ENCODE measurements around the gene RYR1. TPM values are rescaled to one million over a fixed set of nuclear protein-coding genes. Genes with fewer than 3 reads are reported as not detected.
"Not testable (repeated sequence)": the region's sequence is repeated elsewhere in the genome, so short reads cannot be mapped to it uniquely, and the experiment has no call there.

Gene RYR1
- total RNA-seq, 1 experiment from 2014 or later, result 0.45 TPM

DNA sequence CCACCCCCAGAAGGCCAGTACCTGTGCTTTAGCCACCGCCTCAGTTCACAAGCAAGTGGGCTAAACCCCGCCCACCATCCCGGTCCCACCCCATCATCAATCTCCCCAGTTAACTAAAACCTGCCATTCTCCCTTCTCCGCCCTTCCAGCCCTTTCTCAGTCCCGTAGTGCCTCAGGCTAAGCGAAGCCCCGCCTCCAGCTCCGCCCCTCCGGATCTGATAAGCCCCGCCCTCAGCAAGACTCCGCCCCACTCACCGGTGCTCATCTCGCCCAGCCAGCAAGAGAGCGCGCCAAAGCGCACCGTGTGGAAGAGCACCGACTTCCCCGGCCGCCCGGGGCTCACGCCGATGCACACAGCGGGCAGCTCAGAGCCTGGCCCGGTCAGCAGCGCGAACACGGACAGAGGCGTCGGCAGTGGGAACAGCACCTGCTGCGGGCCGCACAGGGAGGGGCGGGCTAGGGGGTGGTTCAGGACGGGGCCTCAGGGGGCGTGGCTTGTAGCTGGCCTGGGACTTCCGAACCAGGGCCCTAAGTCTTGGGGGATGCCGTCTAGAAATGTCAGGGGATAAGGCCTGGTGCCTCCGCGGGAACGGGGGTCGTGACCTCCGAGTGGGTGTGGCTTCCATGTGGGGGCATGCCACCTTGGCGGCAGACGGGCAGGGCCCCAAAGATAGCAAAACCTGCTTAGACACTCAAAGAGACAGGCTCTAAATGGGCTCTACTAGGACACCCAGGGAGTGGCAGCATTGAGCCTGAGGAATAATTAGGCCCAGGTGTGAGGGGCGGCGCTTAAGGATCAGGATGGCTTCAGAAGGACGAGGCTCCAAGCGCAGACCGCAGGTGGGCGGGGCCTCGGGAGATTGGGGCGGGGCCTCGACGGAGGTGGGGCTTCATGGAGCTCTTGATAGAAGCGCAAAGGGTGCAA, 162.8 kb downstream of the RYR1 start:
- DNase-seq, result peak; percentile 73
- Histone ChIP-seq H2AFZ (ENCODE audit: low read length) (no peak overlapping the region), H3K36me3 (ENCODE audit: insufficient read depth, low read length) (peaks cover 57% of the 10 kb centered on the region), H3K27ac (ENCODE audit: low read length) (no peak overlapping the region), H3K27me3 (ENCODE audit: low read length) (no peaks in the 10 kb centered on the region), H3K79me2 (ENCODE audit: low read length) (no peaks in the 10 kb centered on the region), H3K9ac (ENCODE audit: low read length) (no peak overlapping the region), H3K4me1 (ENCODE audit: low read length) (no peaks in the 10 kb centered on the region), H3K9me2 (replicated peaks; ENCODE audit: insufficient read depth, low read length) (no peaks in the 10 kb centered on the region), H3K4me3 (ENCODE audit: low read length) (no peak overlapping the region), H4K20me1 (ENCODE audit: insufficient read depth, low read depth, low read length) (peaks cover 11% of the 10 kb centered on the region; the same call in 1 of the 2 replicates), H3K9me3 (ENCODE audit: low read length) (no peaks in the 10 kb centered on the region), H3K4me2 (ENCODE audit: low read depth, low read length, poor library complexity, severe bottlenecking) (no peak overlapping the region)

DNA sequence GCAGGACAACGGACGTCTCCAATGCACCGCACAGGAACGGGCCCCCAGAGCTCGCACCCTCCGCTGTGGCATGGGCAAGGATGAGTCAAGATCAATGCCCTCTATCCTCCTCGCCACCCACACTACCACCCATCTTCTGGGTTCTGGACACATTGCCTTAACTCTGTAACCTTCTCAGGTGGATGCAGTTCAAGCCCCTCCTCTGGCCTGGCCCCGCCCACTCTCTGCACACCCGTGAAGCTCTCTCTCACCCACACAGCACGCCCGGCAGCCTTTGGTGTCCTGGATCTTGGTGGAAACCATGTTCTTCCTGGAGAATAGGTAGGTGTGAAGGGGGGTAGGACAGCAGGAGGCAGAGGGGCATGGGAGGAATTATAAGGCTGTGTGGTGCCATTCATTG, 163.6 kb downstream of the RYR1 start:
- Histone ChIP-seq H3K4me2 (ENCODE audit: low read depth, low read length, poor library complexity, severe bottlenecking) (no peak overlapping the region), H3K9me3 (ENCODE audit: low read length) (no peaks in the 10 kb centered on the region), H2AFZ (ENCODE audit: low read length) (no peak overlapping the region), H3K9ac (ENCODE audit: low read length) (no peak overlapping the region), H3K4me1 (ENCODE audit: low read length) (no peaks in the 10 kb centered on the region), H3K4me3 (ENCODE audit: low read length) (no peak overlapping the region), H3K9me2 (replicated peaks; ENCODE audit: insufficient read depth, low read length) (no peaks in the 10 kb centered on the region), H3K36me3 (ENCODE audit: insufficient read depth, low read length) (peaks cover 60% of the 10 kb centered on the region), H3K27ac (ENCODE audit: low read length) (no peak overlapping the region), H3K79me2 (ENCODE audit: low read length) (no peaks in the 10 kb centered on the region), H4K20me1 (ENCODE audit: insufficient read depth, low read depth, low read length) (peaks cover 11% of the 10 kb centered on the region; the same call in 1 of the 2 replicates), H3K27me3 (ENCODE audit: low read length) (no peaks in the 10 kb centered on the region)
- no peak for DNase-seq

DNA sequence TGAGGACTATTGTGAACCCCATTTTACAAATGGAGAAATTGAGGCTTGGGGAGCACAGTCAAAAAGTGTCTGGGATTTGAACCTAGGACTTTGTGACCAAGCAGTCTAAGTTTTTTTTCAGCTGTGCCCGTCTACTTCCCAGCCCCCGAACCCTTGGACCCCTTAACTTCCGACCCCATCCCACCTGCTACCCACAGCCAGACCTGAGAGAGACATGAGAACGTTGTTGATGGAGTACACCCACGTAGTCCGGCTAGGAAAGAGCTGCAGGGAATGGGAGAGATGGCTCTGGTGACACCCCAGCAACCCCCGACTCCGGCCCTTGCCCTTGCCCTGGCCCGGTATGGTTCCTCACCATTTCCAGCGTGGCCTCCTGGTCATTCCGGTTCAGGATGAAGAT, 166.2 kb downstream of the RYR1 start:
- no peak overlapping the region for H3K27ac ChIP-seq (ENCODE audit: low read length)
- H4K20me1 ChIP-seq (ENCODE audit: insufficient read depth, low read depth, low read length), result peaks cover 11% of the 10 kb centered on the region; the same call in 1 of the 2 replicates
- no peaks in the 10 kb centered on the region for H3K9me2 ChIP-seq (replicated peaks; ENCODE audit: insufficient read depth, low read length)
- H3K27me3 ChIP-seq (ENCODE audit: low read length), result no peaks in the 10 kb centered on the region
- no peak overlapping the region for H3K4me2 ChIP-seq (ENCODE audit: low read depth, low read length, poor library complexity, severe bottlenecking)
- peaks cover 53% of the 10 kb centered on the region for H3K36me3 ChIP-seq (ENCODE audit: insufficient read depth, low read length)
- no peaks in the 10 kb centered on the region for H3K9me3 ChIP-seq (ENCODE audit: low read length)
- no peak overlapping the region for H2AFZ ChIP-seq (ENCODE audit: low read length)
- H3K79me2 ChIP-seq (ENCODE audit: low read length), result no peaks in the 10 kb centered on the region
- DNase-seq, result no peak
- no peak overlapping the region for H3K9ac ChIP-seq (ENCODE audit: low read length)
- H3K4me1 ChIP-seq (ENCODE audit: low read length), result no peaks in the 10 kb centered on the region
- H3K4me3 ChIP-seq (ENCODE audit: low read length), result no peak overlapping the region

DNA sequence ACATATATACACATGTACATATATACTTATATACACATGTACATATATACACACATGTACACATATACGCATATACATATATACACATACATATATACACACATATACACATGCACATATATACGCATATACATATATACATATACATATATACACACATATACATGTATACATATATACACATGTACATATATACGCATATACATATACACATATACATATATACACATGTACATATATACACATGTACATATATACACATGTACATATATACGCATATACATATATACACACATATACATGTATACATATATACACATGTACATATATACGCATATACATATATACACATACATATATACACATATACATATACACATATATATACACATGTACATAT, 169.4 kb downstream of the RYR1 start:
- H3K9me2 ChIP-seq (replicated peaks; ENCODE audit: insufficient read depth, low read length); H3K4me2 ChIP-seq (ENCODE audit: low read depth, low read length, poor library complexity, severe bottlenecking); H3K4me1 ChIP-seq (ENCODE audit: low read length); H2AFZ ChIP-seq (ENCODE audit: low read length); DNase-seq; H3K9me3 ChIP-seq (ENCODE audit: low read length); H3K4me3 ChIP-seq (ENCODE audit: low read length); H3K27ac ChIP-seq (ENCODE audit: low read length); H3K27me3 ChIP-seq (ENCODE audit: low read length); H4K20me1 ChIP-seq (ENCODE audit: insufficient read depth, low read depth, low read length); H3K9ac ChIP-seq (ENCODE audit: low read length); H3K79me2 ChIP-seq (ENCODE audit: low read length): not testable (repeated sequence)
- H3K36me3 ChIP-seq (ENCODE audit: insufficient read depth, low read length), result peaks cover 52% of the 10 kb centered on the region

DNA sequence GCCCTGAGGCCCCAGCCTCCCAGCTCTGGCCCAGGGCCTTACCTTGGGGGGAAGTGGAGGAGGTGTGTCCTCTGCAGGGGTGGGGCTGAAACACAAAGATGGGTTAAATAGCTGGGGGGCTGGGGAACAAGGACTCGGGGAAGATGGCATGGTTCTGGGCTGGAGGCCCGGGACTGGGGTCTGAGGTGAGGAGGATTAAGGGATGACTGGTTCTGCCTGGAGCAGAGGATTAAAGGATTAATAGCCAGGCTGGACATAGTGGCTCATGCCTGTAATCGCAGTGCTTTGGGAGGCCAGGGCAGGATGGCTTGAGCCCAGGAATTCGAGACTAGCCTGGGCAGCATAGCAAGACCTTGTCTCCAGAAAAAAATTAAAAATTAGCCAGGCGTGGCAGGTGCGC, 172.6 kb downstream of the RYR1 start:
- Histone ChIP-seq H3K36me3 (ENCODE audit: insufficient read depth, low read length) (peaks cover 54% of the 10 kb centered on the region), H4K20me1 (ENCODE audit: insufficient read depth, low read depth, low read length) (no peaks in the 10 kb centered on the region)

DNA sequence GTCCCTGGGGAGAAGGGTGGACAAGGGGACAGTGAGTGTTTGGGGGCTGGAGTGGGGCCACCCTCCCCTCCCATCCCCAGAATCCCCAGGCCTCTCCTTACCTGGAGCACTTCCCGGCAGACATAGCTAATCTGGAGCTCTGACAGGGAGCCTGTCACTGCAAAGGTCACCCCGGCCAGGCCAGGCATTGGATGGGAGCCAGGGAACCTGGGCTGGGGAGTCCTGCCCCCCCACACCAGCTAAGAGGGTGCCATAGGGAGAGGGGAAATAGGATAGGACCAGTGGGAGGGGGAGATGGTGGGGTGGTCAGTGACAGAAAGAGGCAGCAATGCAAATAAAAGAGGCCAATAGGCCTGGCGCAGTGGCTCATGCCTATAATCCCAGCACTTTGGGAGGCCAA, 180.8 kb downstream of the RYR1 start:
- no peak for DNase-seq
- Histone ChIP-seq H3K9ac (ENCODE audit: low read length) (no peak overlapping the region), H3K9me2 (replicated peaks; ENCODE audit: insufficient read depth, low read length) (no peaks in the 10 kb centered on the region), H3K27ac (ENCODE audit: low read length) (peak overlapping the region; percentile 33; the same call in 1 of the 2 replicates), H3K4me1 (ENCODE audit: low read length) (peaks cover 41% of the 10 kb centered on the region), H3K79me2 (ENCODE audit: low read length) (peaks cover 49% of the 10 kb centered on the region), H4K20me1 (ENCODE audit: insufficient read depth, low read depth, low read length) (peaks cover 3% of the 10 kb centered on the region; the same call in 1 of the 2 replicates), H3K4me2 (ENCODE audit: low read depth, low read length, poor library complexity, severe bottlenecking) (peak overlapping the region; percentile 67), H3K27me3 (ENCODE audit: low read length) (no peaks in the 10 kb centered on the region), H2AFZ (ENCODE audit: low read length) (no peak overlapping the region), H3K36me3 (ENCODE audit: insufficient read depth, low read length) (peaks cover 41% of the 10 kb centered on the region), H3K9me3 (ENCODE audit: low read length) (no peaks in the 10 kb centered on the region), H3K4me3 (ENCODE audit: low read length) (no peak overlapping the region)

More for the DNA sequence above, 172.6 kb downstream of the RYR1 start:
- no peaks in the 10 kb centered on the region for H3K27me3 ChIP-seq (ENCODE audit: low read length)
- H3K4me1 ChIP-seq (ENCODE audit: low read length), result no peaks in the 10 kb centered on the region
- no peaks in the 10 kb centered on the region for H3K9me3 ChIP-seq (ENCODE audit: low read length)
- H3K79me2 ChIP-seq (ENCODE audit: low read length), result no peaks in the 10 kb centered on the region; the same call in 1 of the 2 replicates
- no peak for DNase-seq
- H3K4me2 ChIP-seq (ENCODE audit: low read depth, low read length, poor library complexity, severe bottlenecking), result no peak overlapping the region
- H3K4me3 ChIP-seq (ENCODE audit: low read length), result no peak overlapping the region
- no peaks in the 10 kb centered on the region for H3K9me2 ChIP-seq (replicated peaks; ENCODE audit: insufficient read depth, low read length)
- H2AFZ ChIP-seq (ENCODE audit: low read length), result no peak overlapping the region
- no peak overlapping the region for H3K27ac ChIP-seq (ENCODE audit: low read length)
- H3K9ac ChIP-seq (ENCODE audit: low read length), result no peak overlapping the region

DNA sequence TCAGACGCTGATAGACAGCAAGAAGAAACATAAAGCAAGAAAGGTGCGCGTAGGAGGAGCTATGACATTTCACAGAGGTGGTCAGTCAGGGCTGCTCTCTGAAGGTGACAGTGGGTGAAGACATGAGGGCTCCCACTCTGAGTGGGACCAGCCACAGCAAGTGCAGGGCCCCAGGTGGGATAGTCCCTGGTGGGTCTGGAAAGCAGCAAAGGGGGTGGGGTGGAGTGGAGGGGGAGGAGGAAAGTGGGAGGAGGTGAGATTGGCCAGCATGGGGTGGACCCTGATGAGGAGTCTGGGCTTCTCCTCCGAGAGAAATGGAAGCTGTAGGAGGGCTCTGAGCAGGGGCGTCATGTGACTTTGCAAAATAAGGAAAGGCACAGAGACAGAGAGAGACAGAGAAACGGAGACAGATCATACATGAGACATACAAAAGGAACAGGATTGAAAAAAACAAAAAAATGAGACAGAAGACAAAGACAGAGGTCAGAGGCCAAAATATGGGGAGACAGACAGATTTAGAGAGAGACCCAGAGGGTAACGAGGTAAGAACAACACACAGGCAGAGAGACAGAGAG, 181.6 kb downstream of the RYR1 start:
- peak overlapping the region; percentile 96 for H3K27ac ChIP-seq (ENCODE audit: low read length)
- peak overlapping the region; percentile 71; the same call in 1 of the 2 replicates for H3K4me3 ChIP-seq (ENCODE audit: low read length)
- H3K9ac ChIP-seq (ENCODE audit: low read length), result peak overlapping the region; percentile 40
- H3K4me1 ChIP-seq (ENCODE audit: low read length), result peaks cover 45% of the 10 kb centered on the region
- peak overlapping the region; percentile 67 for H3K4me2 ChIP-seq (ENCODE audit: low read depth, low read length, poor library complexity, severe bottlenecking)
- no peaks in the 10 kb centered on the region for H3K9me3 ChIP-seq (ENCODE audit: low read length)
- no peaks in the 10 kb centered on the region for H3K9me2 ChIP-seq (replicated peaks; ENCODE audit: insufficient read depth, low read length)
- no peak overlapping the region for H2AFZ ChIP-seq (ENCODE audit: low read length)
- H3K36me3 ChIP-seq (ENCODE audit: insufficient read depth, low read length), result peaks cover 35% of the 10 kb centered on the region
- no peak for DNase-seq
- H3K27me3 ChIP-seq (ENCODE audit: low read length), result no peaks in the 10 kb centered on the region
- H4K20me1 ChIP-seq (ENCODE audit: insufficient read depth, low read depth, low read length), result peaks cover 11% of the 10 kb centered on the region
- peaks cover 57% of the 10 kb centered on the region for H3K79me2 ChIP-seq (ENCODE audit: low read length)

DNA sequence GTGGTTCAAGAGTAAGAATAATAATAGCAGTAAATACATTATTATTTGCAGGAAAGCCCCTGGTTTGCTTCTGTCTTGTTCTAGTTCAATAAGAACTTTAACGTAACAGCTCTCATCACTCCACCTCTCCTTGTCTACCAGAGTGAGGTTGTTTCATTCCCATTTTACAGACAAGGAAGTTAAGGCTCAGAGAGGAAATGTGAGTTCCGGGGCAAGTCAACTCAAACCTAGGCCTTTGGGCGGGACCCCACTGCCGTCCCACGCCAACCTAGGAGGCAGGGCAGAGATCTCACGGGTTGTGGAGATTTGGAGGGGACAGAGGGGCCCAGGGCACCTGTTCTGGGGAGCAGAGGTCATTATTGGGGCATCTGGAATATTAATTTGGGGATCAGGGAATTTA, 182.8 kb downstream of the RYR1 start:
- Histone ChIP-seq H3K4me3 (ENCODE audit: low read length) (peak overlapping the region; percentile 71), H3K9me3 (ENCODE audit: low read length) (no peaks in the 10 kb centered on the region), H3K27ac (ENCODE audit: low read length) (peak overlapping the region; percentile 96), H3K9me2 (replicated peaks; ENCODE audit: insufficient read depth, low read length) (no peaks in the 10 kb centered on the region), H3K9ac (ENCODE audit: low read length) (peak overlapping the region; percentile 86), H3K4me2 (ENCODE audit: low read depth, low read length, poor library complexity, severe bottlenecking) (peak overlapping the region; percentile 67), H4K20me1 (ENCODE audit: insufficient read depth, low read depth, low read length) (peaks cover 16% of the 10 kb centered on the region), H3K4me1 (ENCODE audit: low read length) (peaks cover 49% of the 10 kb centered on the region), H2AFZ (ENCODE audit: low read length) (no peak overlapping the region), H3K79me2 (ENCODE audit: low read length) (peaks cover 67% of the 10 kb centered on the region), H3K36me3 (ENCODE audit: insufficient read depth, low read length) (peaks cover 38% of the 10 kb centered on the region), H3K27me3 (ENCODE audit: low read length) (no peaks in the 10 kb centered on the region)
- no peak for DNase-seq

All from Karpas-422 (cell line).